Measurements from ENCODE around the gene IL1B. TPM values are rescaled to one million over a fixed set of nuclear protein-coding genes. Genes with fewer than 3 reads are reported as not detected.

The IL1B gene
- total and polyA plus RNA-seq, 4 donors: 0.25 to 3.1 (median 0.76) TPM

GRCh38 chr2:112831946-112832840 is 4.4 kb downstream of the IL1B start:
- no peaks in the 10 kb centered on the region for H3K27me3 ChIP-seq (ENCODE audit: control insufficient read depth in 4 of 4, insufficient read depth in 4 of 4, low read length in 3 of 4)
- TF ChIP-seq RAD21 (IDR thresholded peaks at IDR 0.05) (no peak), TAF1 (conservative IDR thresholded peaks at IDR 0.05) (no peak), NR2F2 (IDR thresholded peaks at IDR 0.05) (no peak), HNF4A (conservative IDR thresholded peaks at IDR 0.05) (no peak), ATF3 (IDR thresholded peaks at IDR 0.05) (no peak), RXRA (IDR thresholded peaks at IDR 0.05) (no peak), CTCF (IDR thresholded peaks at IDR 0.05; ENCODE audit: low read depth, low read length, missing input control) (no peak)
- H3K9me3 ChIP-seq (ENCODE audit: control insufficient read depth in 4 of 4, low read length in 3 of 4): no peaks in the 10 kb centered on the region
- no peak overlapping the region for H3K4me3 ChIP-seq (ENCODE audit: low read depth in 1 of 3, low read length in 3 of 3)
- no peak overlapping the region for H3K9ac ChIP-seq (ENCODE audit: low read depth in 1 of 2, low read length in 2 of 2)
- H3K27ac ChIP-seq (ENCODE audit: low read depth in 1 of 2, low read length in 2 of 2): no peak overlapping the region
- no peaks in the 10 kb centered on the region for H3K36me3 ChIP-seq (ENCODE audit: control insufficient read depth in 4 of 4, insufficient read depth in 3 of 4, low read depth in 1 of 4, low read length in 3 of 4)
- no peak for DNase-seq (ENCODE audit: low spot score)
- H3K4me1 ChIP-seq (ENCODE audit: control insufficient read depth in 4 of 4, insufficient read depth in 4 of 4, low read length in 3 of 4): peaks cover 3 to 10% (median 8%) of the 10 kb centered on the region in 4 donors
- WGBS: 90% methylated on average over 15 of the region's 15 CpGs

GRCh38 chr2:112831513-112831845 is 5.1 kb downstream of the IL1B start:
- Histone ChIP-seq H3K9me3 (ENCODE audit: control insufficient read depth in 4 of 4, low read length in 3 of 4) (no peaks in the 10 kb centered on the region), H3K4me3 (ENCODE audit: low read depth in 1 of 3, low read length in 3 of 3) (no peak overlapping the region), H3K27ac (ENCODE audit: low read depth in 1 of 2, low read length in 2 of 2) (no peak overlapping the region), H3K4me1 (ENCODE audit: control insufficient read depth in 4 of 4, insufficient read depth in 4 of 4, low read length in 3 of 4) (peaks cover 3 to 10% (median 8%) of the 10 kb centered on the region in 4 donors), H3K27me3 (ENCODE audit: control insufficient read depth in 4 of 4, insufficient read depth in 4 of 4, low read length in 3 of 4) (no peaks in the 10 kb centered on the region), H3K9ac (ENCODE audit: low read depth in 1 of 2, low read length in 2 of 2) (no peak overlapping the region), H3K36me3 (ENCODE audit: control insufficient read depth in 4 of 4, insufficient read depth in 3 of 4, low read depth in 1 of 4, low read length in 3 of 4) (no peaks in the 10 kb centered on the region)
- WGBS: 65% methylated on average over 2 of the region's 2 CpGs
- no peak for DNase-seq (ENCODE audit: low spot score)
- TF ChIP-seq RXRA (IDR thresholded peaks at IDR 0.05): no peak
- no peak for TF ChIP-seq HNF4G (IDR thresholded peaks at IDR 0.05)

GRCh38 chr2:112830682-112831512 is 5.7 kb downstream of the IL1B start:
- Histone ChIP-seq H3K9me3 (ENCODE audit: control insufficient read depth in 4 of 4, low read length in 3 of 4) (no peaks in the 10 kb centered on the region), H3K4me1 (ENCODE audit: control insufficient read depth in 4 of 4, insufficient read depth in 4 of 4, low read length in 3 of 4) (peaks cover 3 to 10% (median 8%) of the 10 kb centered on the region in 4 donors), H3K4me3 (ENCODE audit: low read depth in 1 of 3, low read length in 3 of 3) (no peak overlapping the region), H3K27me3 (ENCODE audit: control insufficient read depth in 4 of 4, insufficient read depth in 4 of 4, low read length in 3 of 4) (no peaks in the 10 kb centered on the region), H3K9ac (ENCODE audit: low read depth in 1 of 2, low read length in 2 of 2) (no peak overlapping the region), H3K36me3 (ENCODE audit: control insufficient read depth in 4 of 4, insufficient read depth in 3 of 4, low read depth in 1 of 4, low read length in 3 of 4) (no peaks in the 10 kb centered on the region), H3K27ac (ENCODE audit: low read depth in 1 of 2, low read length in 2 of 2) (no peak overlapping the region)
- no peak for DNase-seq (ENCODE audit: low spot score)
- 85% methylated on average over 5 of the region's 5 CpGs for WGBS
- no peak for TF ChIP-seq GABPA (IDR thresholded peaks at IDR 0.05 in 1 of 2, conservative IDR thresholded peaks at IDR 0.05 in 1 of 2)
- TF ChIP-seq JUND (IDR thresholded peaks at IDR 0.05): no peak
- TF ChIP-seq NR2F2 (IDR thresholded peaks at IDR 0.05): no peak
- TF ChIP-seq FOXA1 (IDR thresholded peaks at IDR 0.05): no peak
- TF ChIP-seq HNF4G (IDR thresholded peaks at IDR 0.05): no peak
- no peak for TF ChIP-seq REST (IDR thresholded peaks at IDR 0.05)
- no peak for TF ChIP-seq RXRA (IDR thresholded peaks at IDR 0.05)
- no peak for TF ChIP-seq CTCF (IDR thresholded peaks at IDR 0.05; ENCODE audit: low read depth, low read length, missing input control)
- TF ChIP-seq YY1 (IDR thresholded peaks at IDR 0.05): no peak
- TF ChIP-seq RAD21 (IDR thresholded peaks at IDR 0.05): no peak
- TF ChIP-seq FOXA2 (IDR thresholded peaks at IDR 0.05): no peak
- TF ChIP-seq ZBTB33 (IDR thresholded peaks at IDR 0.05): no peak
